ENCODE results near the gene SH3GL3.

The SH3GL3 gene

DNA sequence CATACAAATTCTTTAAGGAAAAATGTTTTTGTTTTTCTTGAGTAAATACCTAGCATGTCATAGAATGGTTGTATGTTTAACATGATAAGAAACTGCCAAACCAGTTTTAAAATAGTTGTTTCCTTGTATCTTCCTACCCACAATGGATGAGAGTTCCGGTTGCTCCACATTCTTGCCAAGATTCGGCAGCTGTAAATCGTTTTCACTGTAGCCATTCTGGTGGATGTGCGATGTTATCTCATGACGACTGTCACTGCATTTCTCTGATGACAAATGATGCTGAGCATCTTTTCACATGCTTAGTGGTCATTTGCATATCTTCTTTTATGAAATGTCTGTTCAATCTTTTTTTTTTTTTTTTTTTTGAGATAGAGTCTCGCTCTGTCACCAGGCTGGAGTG, 36.6 kb upstream of the SH3GL3 start:
- no peak overlapping the region for H3K27ac ChIP-seq (ENCODE audit: low read depth, low read length)

DNA sequence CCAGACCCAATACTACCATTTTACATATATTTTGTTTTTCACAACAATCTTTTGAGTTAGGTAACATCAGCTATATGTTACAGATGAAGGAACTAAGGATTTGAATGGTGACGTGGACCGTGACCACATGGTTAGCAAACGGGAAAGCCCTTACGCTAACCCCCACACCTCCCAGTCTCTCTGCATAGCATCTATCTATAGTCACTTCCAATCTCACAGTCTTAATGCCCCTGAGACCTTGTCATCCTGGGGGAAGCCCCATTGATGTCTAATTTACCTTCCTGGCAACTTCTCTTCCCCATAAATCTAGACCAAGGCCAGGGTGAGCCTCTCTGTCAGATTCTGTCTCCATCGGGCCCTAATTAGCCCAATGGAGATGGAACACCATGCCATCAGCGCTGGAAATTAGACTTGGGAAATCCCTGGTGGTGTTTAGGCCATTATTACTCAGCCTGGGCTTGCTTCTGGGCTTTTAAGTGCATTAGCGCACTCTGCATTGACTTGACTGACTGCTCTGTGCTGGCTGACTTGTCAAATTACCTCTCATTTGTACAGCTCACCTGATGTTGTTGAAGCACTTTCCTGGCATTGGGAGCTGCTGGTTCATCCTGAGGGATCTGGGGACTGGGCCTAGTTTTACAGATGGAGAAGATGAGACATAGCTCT, 34.0 kb upstream of the SH3GL3 start:
- TF ChIP-seq, protein P1, sequence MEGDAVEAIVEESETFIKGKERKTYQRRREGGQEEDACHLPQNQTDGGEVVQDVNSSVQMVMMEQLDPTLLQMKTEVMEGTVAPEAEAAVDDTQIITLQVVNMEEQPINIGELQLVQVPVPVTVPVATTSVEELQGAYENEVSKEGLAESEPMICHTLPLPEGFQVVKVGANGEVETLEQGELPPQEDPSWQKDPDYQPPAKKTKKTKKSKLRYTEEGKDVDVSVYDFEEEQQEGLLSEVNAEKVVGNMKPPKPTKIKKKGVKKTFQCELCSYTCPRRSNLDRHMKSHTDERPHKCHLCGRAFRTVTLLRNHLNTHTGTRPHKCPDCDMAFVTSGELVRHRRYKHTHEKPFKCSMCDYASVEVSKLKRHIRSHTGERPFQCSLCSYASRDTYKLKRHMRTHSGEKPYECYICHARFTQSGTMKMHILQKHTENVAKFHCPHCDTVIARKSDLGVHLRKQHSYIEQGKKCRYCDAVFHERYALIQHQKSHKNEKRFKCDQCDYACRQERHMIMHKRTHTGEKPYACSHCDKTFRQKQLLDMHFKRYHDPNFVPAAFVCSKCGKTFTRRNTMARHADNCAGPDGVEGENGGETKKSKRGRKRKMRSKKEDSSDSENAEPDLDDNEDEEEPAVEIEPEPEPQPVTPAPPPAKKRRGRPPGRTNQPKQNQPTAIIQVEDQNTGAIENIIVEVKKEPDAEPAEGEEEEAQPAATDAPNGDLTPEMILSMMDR (IDR thresholded peaks at IDR 0.05; ENCODE audit: insufficient read depth, low read length, poor library complexity, severe bottlenecking), result no peak
- TF ChIP-seq EZH2phosphoT487 (conservative IDR thresholded peaks at IDR 0.05; ENCODE audit: low read length), result no peak

More for the DNA sequence above, 36.6 kb upstream of the SH3GL3 start:
- Histone ChIP-seq H4K20me1 (ENCODE audit: low read depth, low read length) (no peaks in the 10 kb centered on the region), H3K4me2 (ENCODE audit: low read depth, low read length, poor library complexity, severe bottlenecking) (no peak overlapping the region), H3K9me3 (ENCODE audit: insufficient read depth, low read length) (no peaks in the 10 kb centered on the region), H3K9me2 (replicated peaks; ENCODE audit: insufficient read depth, low read length) (no peaks in the 10 kb centered on the region), H3K9ac (ENCODE audit: low read length) (no peak overlapping the region), H2AFZ (ENCODE audit: low read depth, low read length, severe bottlenecking) (no peak overlapping the region), H3K27me3 (ENCODE audit: low read length) (no peaks in the 10 kb centered on the region), H3F3A (ENCODE audit: insufficient read depth) (no peaks in the 10 kb centered on the region), H3K4me3 (ENCODE audit: insufficient read depth, low read length, poor library complexity, severe bottlenecking) (no peak overlapping the region), H3K79me2 (ENCODE audit: insufficient read depth, low read length) (no peaks in the 10 kb centered on the region), H3K36me3 (ENCODE audit: low read length) (no peaks in the 10 kb centered on the region)
- TF ChIP-seq EZH2phosphoT487 (conservative IDR thresholded peaks at IDR 0.05; ENCODE audit: low read length), result no peak
- TF ChIP-seq, protein P1 (IDR thresholded peaks at IDR 0.05; ENCODE audit: insufficient read depth, low read length, poor library complexity, severe bottlenecking), result no peak

DNA sequence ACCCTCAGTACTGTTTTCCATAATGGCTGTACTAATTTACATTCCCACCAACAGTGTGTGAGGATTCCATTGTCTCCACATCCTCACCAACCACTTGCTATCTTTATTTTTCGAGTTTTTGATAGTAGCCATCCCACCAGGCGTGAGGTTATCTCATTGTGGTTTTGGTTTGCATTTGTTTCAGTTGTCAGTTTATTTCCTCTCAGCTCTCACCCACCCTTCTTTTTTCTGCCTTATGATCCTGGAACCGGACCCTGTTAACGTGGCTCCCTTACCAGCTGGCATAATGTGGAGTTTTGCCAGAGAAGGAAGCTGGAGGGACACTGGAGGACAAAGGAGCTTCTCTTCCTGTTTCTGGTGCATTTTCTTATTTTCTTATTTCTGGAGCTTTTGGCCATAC, 25.1 kb upstream of the SH3GL3 start:
- Histone ChIP-seq H3F3A (ENCODE audit: insufficient read depth) (no peaks in the 10 kb centered on the region), H2AFZ (ENCODE audit: low read depth, low read length, severe bottlenecking) (no peak overlapping the region), H3K4me3 (ENCODE audit: insufficient read depth, low read length, poor library complexity, severe bottlenecking) (no peak overlapping the region), H3K9ac (ENCODE audit: low read length) (no peak overlapping the region), H3K4me2 (ENCODE audit: low read depth, low read length, poor library complexity, severe bottlenecking) (no peak overlapping the region), H3K36me3 (ENCODE audit: low read length) (no peaks in the 10 kb centered on the region), H3K9me3 (ENCODE audit: insufficient read depth, low read length) (no peaks in the 10 kb centered on the region), H3K79me2 (ENCODE audit: insufficient read depth, low read length) (no peaks in the 10 kb centered on the region), H3K27ac (ENCODE audit: low read depth, low read length) (no peak overlapping the region), H4K20me1 (ENCODE audit: low read depth, low read length) (no peaks in the 10 kb centered on the region), H3K27me3 (ENCODE audit: low read length) (no peaks in the 10 kb centered on the region), H3K9me2 (replicated peaks; ENCODE audit: insufficient read depth, low read length) (no peaks in the 10 kb centered on the region)
- TF ChIP-seq EZH2phosphoT487 (conservative IDR thresholded peaks at IDR 0.05; ENCODE audit: low read length), result no peak
- TF ChIP-seq, protein P1 (IDR thresholded peaks at IDR 0.05; ENCODE audit: insufficient read depth, low read length, poor library complexity, severe bottlenecking), result no peak

More for the DNA sequence above, 34.0 kb upstream of the SH3GL3 start:
- H2AFZ ChIP-seq (ENCODE audit: low read depth, low read length, severe bottlenecking), result no peak overlapping the region
- H3K9ac ChIP-seq (ENCODE audit: low read length), result no peak overlapping the region
- no peaks in the 10 kb centered on the region for H3F3A ChIP-seq (ENCODE audit: insufficient read depth)
- no peaks in the 10 kb centered on the region for H3K79me2 ChIP-seq (ENCODE audit: insufficient read depth, low read length)
- H4K20me1 ChIP-seq (ENCODE audit: low read depth, low read length), result no peaks in the 10 kb centered on the region
- H3K4me2 ChIP-seq (ENCODE audit: low read depth, low read length, poor library complexity, severe bottlenecking), result no peak overlapping the region
- no peaks in the 10 kb centered on the region for H3K9me2 ChIP-seq (replicated peaks; ENCODE audit: insufficient read depth, low read length)
- no peaks in the 10 kb centered on the region for H3K27me3 ChIP-seq (ENCODE audit: low read length)
- no peak overlapping the region for H3K4me3 ChIP-seq (ENCODE audit: insufficient read depth, low read length, poor library complexity, severe bottlenecking)
- no peaks in the 10 kb centered on the region for H3K36me3 ChIP-seq (ENCODE audit: low read length)
- H3K27ac ChIP-seq (ENCODE audit: low read depth, low read length), result no peak overlapping the region
- H3K9me3 ChIP-seq (ENCODE audit: insufficient read depth, low read length), result no peaks in the 10 kb centered on the region

Measured in SU-DHL-6 (cell line).